Measurements from ENCODE around the gene NOVA1. TPM values are rescaled to one million over a fixed set of nuclear protein-coding genes. Genes with fewer than 3 reads are reported as not detected.

Gene NOVA1
- total RNA-seq, 1 donor from 2014 or later: 13.3 TPM

GRCh38 chr14:26621807-26622560, 24.2 kb upstream of the NOVA1 start:
- TF ChIP-seq, protein P1, sequence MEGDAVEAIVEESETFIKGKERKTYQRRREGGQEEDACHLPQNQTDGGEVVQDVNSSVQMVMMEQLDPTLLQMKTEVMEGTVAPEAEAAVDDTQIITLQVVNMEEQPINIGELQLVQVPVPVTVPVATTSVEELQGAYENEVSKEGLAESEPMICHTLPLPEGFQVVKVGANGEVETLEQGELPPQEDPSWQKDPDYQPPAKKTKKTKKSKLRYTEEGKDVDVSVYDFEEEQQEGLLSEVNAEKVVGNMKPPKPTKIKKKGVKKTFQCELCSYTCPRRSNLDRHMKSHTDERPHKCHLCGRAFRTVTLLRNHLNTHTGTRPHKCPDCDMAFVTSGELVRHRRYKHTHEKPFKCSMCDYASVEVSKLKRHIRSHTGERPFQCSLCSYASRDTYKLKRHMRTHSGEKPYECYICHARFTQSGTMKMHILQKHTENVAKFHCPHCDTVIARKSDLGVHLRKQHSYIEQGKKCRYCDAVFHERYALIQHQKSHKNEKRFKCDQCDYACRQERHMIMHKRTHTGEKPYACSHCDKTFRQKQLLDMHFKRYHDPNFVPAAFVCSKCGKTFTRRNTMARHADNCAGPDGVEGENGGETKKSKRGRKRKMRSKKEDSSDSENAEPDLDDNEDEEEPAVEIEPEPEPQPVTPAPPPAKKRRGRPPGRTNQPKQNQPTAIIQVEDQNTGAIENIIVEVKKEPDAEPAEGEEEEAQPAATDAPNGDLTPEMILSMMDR (IDR thresholded peaks at IDR 0.05; ENCODE audit: unreplicated experiment): no peak
- no peak overlapping the region for H3K27ac Mint-ChIP-seq
- peaks cover under 1% of the 10 kb centered on the region for H3K9me3 Mint-ChIP-seq
- H3K4me3 Mint-ChIP-seq: no peak overlapping the region
- no peaks in the 10 kb centered on the region for H3K36me3 Mint-ChIP-seq
- no peaks in the 10 kb centered on the region for H3K27me3 Mint-ChIP-seq (ENCODE audit: low read depth)
- no peak for DNase-seq (ENCODE audit: low spot score in 2 of 2, unreplicated experiment in 2 of 2)
- H3K4me1 Mint-ChIP-seq: no peaks in the 10 kb centered on the region

DNA sequence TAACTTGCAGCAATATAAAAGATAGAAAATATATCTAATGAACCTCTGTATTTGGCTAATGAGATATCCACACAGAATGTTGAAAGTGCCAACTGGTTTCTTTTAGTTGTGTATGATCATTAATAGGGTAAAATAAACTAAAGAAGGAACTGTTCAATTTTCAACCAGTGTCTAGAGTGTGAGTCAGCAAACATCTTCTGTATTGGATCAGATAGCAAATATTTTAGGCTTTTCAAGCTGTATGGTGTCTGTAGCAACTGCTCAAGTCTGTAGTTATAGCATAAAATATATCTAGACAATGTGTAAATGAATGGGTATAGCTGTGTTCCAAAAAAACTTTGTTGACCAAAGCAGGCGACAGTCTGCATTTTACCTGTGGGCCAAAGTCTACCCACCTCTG, 23.5 kb upstream of the NOVA1 start:
- Mint-ChIP-seq H3K9me3 (peaks cover 4% of the 10 kb centered on the region), H3K27me3 (ENCODE audit: low read depth) (no peaks in the 10 kb centered on the region), H3K27ac (no peak overlapping the region), H3K4me3 (no peak overlapping the region), H3K4me1 (no peaks in the 10 kb centered on the region), H3K36me3 (no peaks in the 10 kb centered on the region)
- TF ChIP-seq, protein P1 (IDR thresholded peaks at IDR 0.05; ENCODE audit: unreplicated experiment): no peak
- DNase-seq (ENCODE audit: low spot score in 2 of 2, unreplicated experiment in 2 of 2): no peak

GRCh38 chr14:26611259-26611658, 13.4 kb upstream of the NOVA1 start:
- H3K27ac Mint-ChIP-seq: no peak overlapping the region
- H3K36me3 Mint-ChIP-seq: no peaks in the 10 kb centered on the region
- DNase-seq (ENCODE audit: low spot score in 2 of 2, unreplicated experiment in 2 of 2): no peak
- no peak overlapping the region for H3K4me3 Mint-ChIP-seq
- peaks cover 23% of the 10 kb centered on the region for H3K27me3 Mint-ChIP-seq (ENCODE audit: low read depth)
- H3K9me3 Mint-ChIP-seq: peaks cover 16% of the 10 kb centered on the region
- TF ChIP-seq, protein P1 (IDR thresholded peaks at IDR 0.05; ENCODE audit: unreplicated experiment): no peak
- no peaks in the 10 kb centered on the region for H3K4me1 Mint-ChIP-seq

DNA sequence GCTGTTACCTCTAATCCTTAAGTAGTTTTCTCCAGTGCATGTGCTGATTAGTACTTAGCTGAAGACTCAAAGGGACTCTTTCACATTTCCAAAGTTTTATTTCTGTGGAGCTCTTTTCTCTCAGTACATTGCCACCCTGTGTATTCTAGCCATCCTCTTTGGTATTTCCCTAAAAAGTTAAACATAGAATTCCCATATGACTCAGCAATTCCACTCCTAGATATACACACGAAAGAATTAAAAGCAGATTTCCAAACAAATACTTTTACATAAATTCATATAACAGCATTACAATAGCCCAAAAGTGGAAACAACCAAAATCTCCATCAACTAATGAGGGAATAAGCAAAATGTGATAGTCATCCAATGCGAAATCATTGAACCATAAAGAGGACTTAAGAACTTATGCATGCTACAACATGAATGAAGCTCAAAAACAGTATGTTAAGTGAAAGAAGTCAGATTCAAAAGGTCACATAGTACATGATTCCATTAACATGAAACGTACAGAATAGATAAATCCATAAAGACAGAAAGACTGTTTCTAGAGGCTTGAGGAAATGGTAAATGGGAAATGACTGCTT, 9.0 kb upstream of the NOVA1 start:
- Mint-ChIP-seq H3K36me3 (no peaks in the 10 kb centered on the region), H3K9me3 (no peaks in the 10 kb centered on the region), H3K27ac (no peak overlapping the region), H3K27me3 (ENCODE audit: low read depth) (peaks cover 26% of the 10 kb centered on the region), H3K4me1 (no peaks in the 10 kb centered on the region), H3K4me3 (no peak overlapping the region)
- TF ChIP-seq, protein P1 (IDR thresholded peaks at IDR 0.05; ENCODE audit: unreplicated experiment): no peak
- no peak for DNase-seq (ENCODE audit: low spot score in 2 of 2, unreplicated experiment in 2 of 2)

- Mint-ChIP-seq H3K36me3 (no peaks in the 10 kb centered on the region), H3K4me3 (no peak overlapping the region), H3K27ac (no peak overlapping the region), H3K27me3 (ENCODE audit: low read depth) (peaks cover 27% of the 10 kb centered on the region), H3K4me1 (no peaks in the 10 kb centered on the region), H3K9me3 (no peaks in the 10 kb centered on the region)
- DNase-seq (ENCODE audit: low spot score in 2 of 2, unreplicated experiment in 2 of 2): no peak
- TF ChIP-seq, protein P1 (IDR thresholded peaks at IDR 0.05; ENCODE audit: unreplicated experiment): no peak
Observed at GRCh38 chr14:26605602-26606001, 7.8 kb upstream of the NOVA1 start.
